ENCODE measurements around the gene TMEM107.

DNA sequence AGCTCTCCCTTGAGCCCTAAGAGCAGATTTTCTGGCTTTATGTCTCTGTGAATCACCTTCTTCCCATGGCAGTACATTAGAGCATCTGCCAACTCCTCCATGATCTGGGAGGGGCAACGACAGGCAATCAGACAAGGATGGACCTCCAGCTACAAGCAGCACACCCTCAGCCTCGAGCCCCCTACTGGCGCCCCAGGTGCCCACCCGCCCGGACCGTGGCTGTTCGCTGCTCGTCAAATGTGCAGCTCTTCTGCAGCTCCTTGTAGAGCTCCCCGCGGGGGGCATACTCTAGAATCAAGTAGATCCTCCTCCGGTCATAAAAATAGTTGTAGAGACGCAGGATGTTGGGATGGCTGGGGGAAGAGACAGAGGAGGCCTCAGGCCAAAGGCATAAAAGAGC, 30.4 kb upstream of the TMEM107 start:
- TF ChIP-seq EZH2phosphoT487 (IDR thresholded peaks at IDR 0.05; ENCODE audit: low read length) = no peak
- no peak for TF ChIP-seq CTCF (IDR thresholded peaks at IDR 0.05; ENCODE audit: low read length)
- no peak for TF ChIP-seq EZH2 (optimal IDR thresholded peaks at IDR 0.05; ENCODE audit: low read depth, low read length)

All from MM.1S (cell line).